NCI-H510A (cell line): ENCODE measurements around the gene TMPRSS11E.
"Not testable (repeated sequence)": the region's sequence is repeated elsewhere in the genome, so short reads cannot be mapped to it uniquely, and the experiment has no call there.

Source experiments
- DNase-seq: peaks from one replicate; lab custom pipeline; 2025; lab: John Stamatoyannopoulos, UW

TMPRSS11E gene

GRCh38 chr4:68462691-68463090, 15.4 kb downstream of the TMPRSS11E start:
- DNase-seq = no peak

GRCh38 chr4:68463796-68464195, 16.5 kb downstream of the TMPRSS11E start:
- DNase-seq = no peak

- no peak for DNase-seq
Measured at GRCh38 chr4:68465058-68465457, 17.8 kb downstream of the TMPRSS11E start.

- DNase-seq = no peak
Measured at GRCh38 chr4:68466185-68466584, 18.9 kb downstream of the TMPRSS11E start.

DNA sequence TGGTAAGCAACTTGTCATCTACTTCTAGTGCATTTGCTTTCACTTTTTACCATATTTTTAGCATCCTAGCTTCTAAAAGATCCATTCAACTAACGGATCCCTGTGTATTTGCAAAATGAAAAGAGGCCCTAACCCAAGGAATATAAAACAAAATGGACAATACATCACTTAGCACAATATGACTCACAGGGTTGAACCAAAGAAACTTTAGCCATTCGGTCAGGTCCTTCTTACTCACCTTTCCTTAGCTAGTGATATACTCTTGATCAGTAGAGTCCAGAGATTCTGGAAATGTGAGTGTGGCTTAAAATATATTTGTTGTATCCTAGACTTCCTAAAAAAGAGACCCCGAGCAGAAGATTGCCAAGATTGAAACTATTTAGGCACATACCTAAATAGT, 19.5 kb downstream of the TMPRSS11E start:
- DNase-seq = no peak

GRCh38 chr4:68469482-68469881, 22.2 kb downstream of the TMPRSS11E start:
- no peak for DNase-seq

GRCh38 chr4:68476191-68476590, 28.9 kb downstream of the TMPRSS11E start:
- no peak for DNase-seq

DNA sequence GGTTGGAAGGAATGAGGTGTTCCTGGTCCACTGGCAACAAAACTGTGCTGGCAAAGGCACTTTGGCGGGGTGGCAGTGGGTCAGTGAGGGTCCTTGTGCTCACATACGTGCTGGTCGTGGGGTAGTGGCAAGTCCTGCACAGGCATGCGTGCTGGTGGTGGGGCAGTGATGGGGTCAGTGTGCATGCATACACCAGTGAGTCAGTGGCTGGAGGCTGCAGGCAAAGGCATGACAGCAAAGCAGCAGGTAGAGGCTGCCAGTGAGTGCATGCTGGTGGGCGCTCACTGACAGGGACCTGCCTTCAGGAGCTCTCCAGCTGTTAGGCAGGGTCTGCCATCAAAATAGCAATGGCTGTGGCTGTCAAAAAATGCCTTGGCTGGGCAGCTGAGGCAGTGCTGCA, 42.1 kb downstream of the TMPRSS11E start:
- DNase-seq = no peak

DNA sequence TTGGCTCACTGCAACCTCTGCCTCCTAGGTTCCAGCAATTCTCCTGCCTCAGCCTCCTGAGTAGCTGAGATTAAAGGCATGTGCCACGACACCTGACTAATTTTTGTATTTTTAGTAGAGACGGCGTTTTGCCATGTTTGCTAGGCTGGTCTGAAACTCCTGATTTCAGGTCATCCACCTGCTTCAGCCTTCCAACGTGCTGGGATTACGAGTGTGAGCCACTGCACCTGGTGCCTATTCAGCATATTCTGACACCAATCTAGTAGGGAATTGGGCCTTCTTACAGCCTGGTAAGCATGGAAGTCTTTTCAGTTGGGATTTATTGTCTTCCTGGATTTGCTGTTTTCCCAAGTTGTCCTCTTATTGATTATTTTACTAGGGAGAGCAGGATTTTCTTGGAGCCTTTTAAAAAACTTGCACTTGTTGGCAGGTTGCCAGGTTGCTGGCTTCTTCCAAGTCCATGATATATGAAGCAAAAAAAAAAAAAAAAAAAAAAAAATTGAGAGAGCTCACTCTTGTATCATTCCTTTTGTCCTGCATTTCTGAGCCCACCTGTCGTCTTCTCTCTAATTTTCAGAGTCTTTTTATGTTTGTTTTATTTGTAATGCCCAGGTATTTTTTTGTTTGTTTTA, 43.7 kb downstream of the TMPRSS11E start:
- no peak for DNase-seq

DNA sequence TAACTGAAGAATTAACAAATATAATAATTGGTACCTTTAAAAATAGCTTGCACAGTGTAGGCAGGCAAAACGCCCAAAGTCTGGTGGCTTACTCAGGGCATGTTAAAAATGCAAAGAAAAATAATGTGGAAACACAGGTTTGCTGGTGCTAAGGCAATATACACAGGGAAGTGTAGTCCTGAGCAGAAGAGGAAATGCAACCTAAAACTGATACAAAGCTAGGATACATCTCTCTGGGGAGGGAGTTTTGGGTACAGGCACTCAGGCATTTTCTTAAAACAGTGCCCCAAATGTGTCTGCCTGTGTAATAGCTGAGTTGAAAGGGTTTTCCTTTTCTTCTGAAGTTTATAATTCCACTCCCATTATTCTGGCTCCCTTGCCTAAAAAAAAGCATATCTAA, 47.4 kb downstream of the TMPRSS11E start:
- DNase-seq = no peak

- DNase-seq = no peak
Measured at GRCh38 chr4:68498413-68499007, 51.2 kb downstream of the TMPRSS11E start.

DNA sequence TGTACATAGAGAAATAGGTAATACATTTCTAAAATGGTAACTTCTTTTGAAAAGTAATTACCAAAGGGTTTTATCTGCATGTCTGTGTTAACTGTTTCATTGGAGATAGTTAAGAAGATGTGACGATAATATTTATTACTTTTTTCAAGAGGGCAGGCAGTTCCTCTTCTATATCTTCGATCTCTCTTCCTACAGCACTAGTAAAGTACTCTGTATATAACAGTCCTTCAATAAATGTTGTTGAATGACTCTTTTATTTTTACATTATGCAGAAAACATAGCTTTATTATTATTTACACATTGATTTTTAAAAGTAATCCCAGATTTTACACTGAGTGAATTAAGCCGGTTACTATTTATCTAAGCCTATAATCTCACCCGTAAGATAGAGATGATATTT, 51.8 kb downstream of the TMPRSS11E start:
- DNase-seq = no peak

DNA sequence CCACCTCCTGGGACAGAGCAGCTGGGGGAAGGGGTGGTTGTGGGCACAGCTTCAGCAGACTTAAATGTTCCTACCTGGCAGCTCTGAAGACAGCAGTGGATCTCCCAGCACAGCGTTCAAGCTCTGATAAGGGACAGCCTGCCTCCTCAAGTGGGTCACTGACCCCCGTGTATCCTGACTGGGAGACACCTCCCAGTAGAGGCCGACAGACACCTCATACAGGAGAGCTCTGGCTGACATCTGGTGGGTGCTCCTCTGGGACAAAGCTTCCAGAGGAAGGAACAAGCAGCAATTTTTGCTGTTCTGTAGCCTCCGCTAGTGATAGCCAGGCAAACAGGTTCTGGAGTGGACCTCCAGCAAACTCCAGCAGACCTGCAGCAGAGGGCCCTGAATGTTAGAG, 56.2 kb downstream of the TMPRSS11E start:
- not testable (repeated sequence) for DNase-seq

- not testable (repeated sequence) for DNase-seq
Measured at GRCh38 chr4:68504836-68505235, 57.6 kb downstream of the TMPRSS11E start.

GRCh38 chr4:68505452-68505851, 58.2 kb downstream of the TMPRSS11E start:
- DNase-seq = not testable (repeated sequence)

DNA sequence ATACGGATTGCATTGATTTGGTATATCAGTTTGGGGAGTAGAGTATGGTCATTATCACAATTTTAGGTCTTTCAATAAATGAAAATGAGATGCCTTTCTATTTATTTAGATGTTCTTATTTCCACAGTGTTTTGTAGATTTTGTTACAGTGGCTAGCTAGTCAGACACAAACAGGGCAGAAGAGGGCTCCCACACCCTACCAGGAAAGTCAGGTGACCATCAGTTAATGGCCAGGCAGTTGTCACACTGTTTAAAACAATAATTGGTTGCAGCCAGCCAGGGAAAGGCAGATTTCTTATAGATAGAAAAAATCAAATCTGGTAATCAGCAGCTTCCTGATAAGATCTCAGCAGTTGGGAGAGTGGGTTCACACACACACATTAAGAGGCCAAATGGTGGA, 71.6 kb downstream of the TMPRSS11E start:
- DNase-seq = no peak

DNA sequence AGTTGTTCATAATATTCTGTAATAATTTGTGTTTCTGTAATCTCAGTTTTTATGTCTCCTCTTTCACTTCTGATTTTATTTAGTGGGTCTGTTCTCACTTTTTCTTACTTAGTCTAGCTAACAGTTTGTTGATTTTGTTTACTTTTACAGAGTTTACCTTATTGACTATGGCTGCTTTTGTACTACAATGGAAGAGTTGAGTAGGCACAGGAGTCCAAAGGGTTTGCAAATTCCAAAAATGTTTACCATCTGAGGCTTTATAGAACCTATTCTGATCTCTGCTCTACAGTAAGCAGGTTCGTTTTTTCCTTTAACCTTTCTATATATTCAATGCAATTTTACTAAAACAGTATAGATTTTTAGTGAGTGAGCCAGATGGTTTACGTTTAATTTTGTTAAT, 73.7 kb downstream of the TMPRSS11E start:
- DNase-seq = no peak

DNA sequence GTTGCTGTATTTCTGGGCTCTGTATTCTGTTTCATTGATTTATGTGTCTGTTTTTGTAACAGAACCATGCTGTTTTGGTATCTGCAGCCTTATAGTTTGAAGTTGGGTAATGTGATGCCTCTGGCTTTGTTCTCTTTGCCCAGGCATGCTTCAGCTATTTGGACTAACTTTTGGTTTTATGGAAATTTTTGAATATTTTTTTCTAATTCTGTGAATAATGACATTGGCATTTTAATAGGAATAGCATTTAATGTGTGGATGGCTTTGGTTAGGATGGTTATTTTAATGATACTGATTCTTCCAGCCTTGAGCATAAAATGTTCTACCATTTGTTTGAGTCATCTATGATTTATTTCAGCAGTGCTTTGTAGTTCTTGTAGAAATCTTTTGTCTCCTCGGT, 75.0 kb downstream of the TMPRSS11E start:
- not testable (repeated sequence) for DNase-seq

DNA sequence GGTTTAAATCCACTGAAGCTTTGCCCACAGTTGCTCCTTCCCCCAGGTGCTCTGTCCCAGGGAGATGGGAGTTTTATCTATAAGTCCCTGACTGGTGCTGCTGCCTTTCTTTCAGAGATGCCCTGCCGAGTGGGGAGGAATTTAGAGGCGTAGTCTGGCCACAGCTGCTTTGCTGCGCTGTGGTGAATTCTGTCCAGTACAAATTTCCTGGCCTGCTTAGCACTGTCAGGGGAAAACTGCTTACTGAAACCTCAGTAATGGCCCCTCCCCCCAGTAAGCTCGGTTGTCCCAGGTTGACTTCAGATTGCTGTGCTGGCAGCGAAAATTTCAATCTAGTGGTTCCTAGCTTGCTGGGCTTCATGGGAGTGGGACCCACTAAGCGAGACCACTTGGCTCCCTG, 88.7 kb downstream of the TMPRSS11E start:
- no peak for DNase-seq

GRCh38 chr4:68536375-68536774, 89.1 kb downstream of the TMPRSS11E start:
- no peak for DNase-seq

GRCh38 chr4:68542742-68543141, 95.5 kb downstream of the TMPRSS11E start:
- not testable (repeated sequence) for DNase-seq
